Measurements from ENCODE around the gene NRP2. TPM values are rescaled to one million over a fixed set of nuclear protein-coding genes. Genes with fewer than 3 reads are reported as not detected.

Gene NRP2
- total and polyA plus RNA-seq, 7 experiments from 2014 or later: 0.35 to 23.7 (median 1.4) TPM

DNA sequence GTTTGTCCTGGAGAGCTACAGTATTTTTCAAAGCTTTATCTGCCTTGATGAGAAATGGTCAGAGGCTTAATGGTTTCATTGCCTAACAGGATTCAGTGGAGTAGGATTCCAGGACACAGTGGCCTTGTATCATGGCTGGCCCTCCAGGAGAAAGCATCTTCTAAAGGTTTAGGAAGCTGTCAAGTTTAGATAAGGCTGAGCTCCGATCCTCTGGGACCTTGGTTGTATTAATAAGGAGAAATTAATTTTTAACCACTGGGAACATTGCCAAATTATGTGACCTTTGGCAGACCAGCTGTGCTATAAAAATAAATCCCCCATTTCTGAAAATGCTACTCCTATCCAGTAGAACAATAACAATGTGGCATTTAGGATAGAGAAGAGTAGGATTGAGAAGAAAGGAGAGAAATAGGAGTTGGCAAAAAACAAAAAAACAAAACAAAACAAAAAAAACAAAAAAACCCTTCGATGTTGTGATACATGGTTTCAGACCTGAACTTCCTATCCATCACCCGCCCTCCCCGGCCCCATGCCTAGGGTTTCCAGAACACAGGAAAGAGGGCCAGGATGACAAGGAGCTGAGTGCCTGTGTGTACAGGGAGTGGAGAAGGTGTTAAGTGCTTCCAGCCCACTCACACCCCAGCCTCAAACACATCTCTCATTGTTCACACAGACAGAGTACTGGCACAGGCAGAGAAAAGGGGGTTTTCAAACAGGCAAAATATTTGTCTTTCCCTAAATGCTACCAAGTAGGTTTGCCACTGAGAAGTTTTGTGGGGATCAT, 6.3 kb downstream of the NRP2 start:
- Histone ChIP-seq H3K9me3 (ENCODE audit: control insufficient read depth in 2 of 3, low read length in 3 of 3) (no peaks in the 10 kb centered on the region), H3K4me1 (ENCODE audit: control insufficient read depth in 2 of 2, insufficient read depth in 2 of 2, low read length in 2 of 2) (no peaks in the 10 kb centered on the region), H3K4me3 (ENCODE audit: low read length) (no peak overlapping the region), H3K27ac (ENCODE audit: low read depth, low read length) (no peak overlapping the region), H3K36me3 (ENCODE audit: control insufficient read depth in 2 of 3, insufficient read depth in 3 of 3, low read length in 3 of 3) (no peaks in the 10 kb centered on the region), H3K27me3 (ENCODE audit: control insufficient read depth in 2 of 2, insufficient read depth in 2 of 2, low read length in 2 of 2) (peaks cover 0 to 9% of the 10 kb centered on the region in 2 donors)
- peaks cover 0 to 6% (median 0%) of the 10 kb centered on the region in 5 donors for H3K36me3 Mint-ChIP-seq
- CTCF ChIA-PET: no interaction called here
- intact Hi-C loops (cut with micrococcal nuclease): loop anchor here in 1 of 2 donors (2.0 kb wide), 1 partner anchor 18 kb away; no protein-coding TSS in a partner anchor
- no peak for DNase-seq
- H3K27ac Mint-ChIP-seq: no peak overlapping the region
- no peak for ATAC-seq
- no peak overlapping the region for H3K4me3 Mint-ChIP-seq
- peaks cover 42 to 66% (median 51%) of the 10 kb centered on the region in 5 donors for H3K27me3 Mint-ChIP-seq
- H3K4me1 Mint-ChIP-seq: peaks cover 5 to 32% (median 19%) of the 10 kb centered on the region in 7 donors
- POLR2A ChIA-PET: interaction anchor here (0.6 kb wide), 1 partner anchor 1460 kb away, joined by 5 read pairs; no protein-coding TSS in a partner anchor
- no peaks in the 10 kb centered on the region for H3K9me3 Mint-ChIP-seq

DNA sequence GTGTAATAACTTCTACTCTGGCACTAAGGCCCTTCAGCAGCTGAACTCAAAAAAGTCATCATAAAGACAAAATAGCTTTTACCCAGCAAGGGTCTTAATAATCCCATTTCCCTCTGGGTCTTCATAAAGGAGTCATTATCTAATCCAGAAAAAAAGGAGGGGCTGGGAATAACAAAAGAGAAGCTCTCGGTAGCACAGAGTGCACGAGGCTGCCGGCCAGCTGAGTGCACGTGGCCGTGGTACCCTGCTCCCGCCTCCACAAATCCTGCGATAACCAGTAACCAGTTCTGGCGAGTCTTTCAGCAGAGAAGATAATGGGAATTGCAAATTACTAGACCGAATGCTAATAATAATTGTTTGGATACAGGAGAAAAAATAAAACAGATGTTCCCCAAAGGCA, 7.5 kb downstream of the NRP2 start:
- no peak overlapping the region for H3K27ac Mint-ChIP-seq
- H3K4me1 Mint-ChIP-seq: peaks cover 0 to 20% (median 11%) of the 10 kb centered on the region in 7 donors
- H3K36me3 Mint-ChIP-seq: peaks cover 0 to 5% (median 0%) of the 10 kb centered on the region in 5 donors
- H3K9me3 Mint-ChIP-seq: no peaks in the 10 kb centered on the region
- Histone ChIP-seq H3K9me3 (ENCODE audit: control insufficient read depth in 2 of 3, low read length in 3 of 3) (no peaks in the 10 kb centered on the region), H3K27me3 (ENCODE audit: control insufficient read depth in 2 of 2, insufficient read depth in 2 of 2, low read length in 2 of 2) (peaks cover 0 to 9% of the 10 kb centered on the region in 2 donors), H3K4me1 (ENCODE audit: control insufficient read depth in 2 of 2, insufficient read depth in 2 of 2, low read length in 2 of 2) (no peaks in the 10 kb centered on the region), H3K36me3 (ENCODE audit: control insufficient read depth in 2 of 3, insufficient read depth in 3 of 3, low read length in 3 of 3) (no peaks in the 10 kb centered on the region), H3K27ac (ENCODE audit: low read depth, low read length) (no peak overlapping the region), H3K4me3 (ENCODE audit: low read length) (no peak overlapping the region)
- ATAC-seq (no peak), DNase-seq (no peak)
- ChIA-PET CTCF (no interaction called here), POLR2A (no interaction called here)
- H3K27me3 Mint-ChIP-seq: peaks cover 29 to 54% (median 39%) of the 10 kb centered on the region in 5 donors
- intact Hi-C loops (cut with micrococcal nuclease): loop anchor here in 1 of 2 donors (2.0 kb wide), 1 partner anchor 17 kb away; no protein-coding TSS in a partner anchor
- no peak overlapping the region for H3K4me3 Mint-ChIP-seq

DNA sequence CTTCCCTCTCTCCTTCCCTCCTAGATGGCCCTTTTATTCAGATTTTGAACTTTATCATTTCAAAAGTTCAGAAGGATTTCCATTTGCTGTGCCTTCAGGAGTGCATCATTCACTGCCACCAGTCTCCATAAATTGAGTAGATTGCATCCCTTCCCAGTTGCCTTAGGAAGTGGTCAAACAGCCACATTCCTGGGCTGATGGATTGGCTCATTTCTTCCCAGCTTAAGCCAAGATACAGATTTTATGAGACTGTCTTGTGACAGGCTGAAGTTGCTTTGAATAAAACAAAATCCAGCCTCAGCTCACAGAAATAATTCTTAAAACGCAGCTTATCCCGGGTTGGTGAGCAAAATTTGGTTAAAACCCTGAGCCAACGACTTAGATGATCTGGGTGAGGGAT, 9.8 kb downstream of the NRP2 start:
- ChIA-PET CTCF (no interaction called here), POLR2A (no interaction called here)
- ATAC-seq: no peak
- intact Hi-C loops (cut with micrococcal nuclease): no loop called here
- no peaks in the 10 kb centered on the region for H3K4me1 ChIP-seq (ENCODE audit: control insufficient read depth in 2 of 2, insufficient read depth in 2 of 2, low read length in 2 of 2)
- peaks cover 0 to 7% (median 0%) of the 10 kb centered on the region in 7 donors for H3K4me1 Mint-ChIP-seq
- H3K27ac Mint-ChIP-seq: no peak overlapping the region
- no peaks in the 10 kb centered on the region for H3K27me3 ChIP-seq (ENCODE audit: control insufficient read depth in 2 of 2, insufficient read depth in 2 of 2, low read length in 2 of 2)
- no peak overlapping the region for H3K4me3 Mint-ChIP-seq
- DNase-seq: no peak
- no peak overlapping the region for H3K27ac ChIP-seq (ENCODE audit: low read depth, low read length)
- H3K4me3 ChIP-seq (ENCODE audit: low read length): no peak overlapping the region
- no peaks in the 10 kb centered on the region for H3K9me3 ChIP-seq (ENCODE audit: control insufficient read depth in 2 of 3, low read length in 3 of 3)
- H3K9me3 Mint-ChIP-seq: peaks cover 0 to under 1% (median 0%) of the 10 kb centered on the region in 11 donors
- H3K27me3 Mint-ChIP-seq: peaks cover 14 to 33% (median 24%) of the 10 kb centered on the region in 5 donors
- no peaks in the 10 kb centered on the region for H3K36me3 ChIP-seq (ENCODE audit: control insufficient read depth in 2 of 3, insufficient read depth in 3 of 3, low read length in 3 of 3)
- H3K36me3 Mint-ChIP-seq: peaks cover 0 to 8% (median 0%) of the 10 kb centered on the region in 5 donors

- Histone ChIP-seq H3K36me3 (ENCODE audit: control insufficient read depth in 2 of 3, insufficient read depth in 3 of 3, low read length in 3 of 3) (no peaks in the 10 kb centered on the region), H3K27ac (ENCODE audit: low read depth, low read length) (no peak overlapping the region), H3K27me3 (ENCODE audit: control insufficient read depth in 2 of 2, insufficient read depth in 2 of 2, low read length in 2 of 2) (no peaks in the 10 kb centered on the region), H3K4me3 (ENCODE audit: low read length) (no peak overlapping the region), H3K9me3 (ENCODE audit: control insufficient read depth in 2 of 3, low read length in 3 of 3) (no peaks in the 10 kb centered on the region), H3K4me1 (ENCODE audit: control insufficient read depth in 2 of 2, insufficient read depth in 2 of 2, low read length in 2 of 2) (no peaks in the 10 kb centered on the region)
- peaks cover 0 to 2% (median 0%) of the 10 kb centered on the region in 11 donors for H3K9me3 Mint-ChIP-seq
- CTCF ChIA-PET: no interaction called here
- ATAC-seq (no peak), DNase-seq (no peak)
- peaks cover 0 to 7% (median 0%) of the 10 kb centered on the region in 7 donors for H3K4me1 Mint-ChIP-seq
- POLR2A ChIA-PET: no interaction called here
- no peak overlapping the region for H3K4me3 Mint-ChIP-seq
- intact Hi-C loops (cut with micrococcal nuclease): no loop called here
- H3K27me3 Mint-ChIP-seq: peaks cover 0 to 15% (median 9%) of the 10 kb centered on the region in 5 donors
- H3K27ac Mint-ChIP-seq: no peak overlapping the region
- peaks cover 0 to 17% (median 0%) of the 10 kb centered on the region in 5 donors for H3K36me3 Mint-ChIP-seq
Observed at GRCh38 chr2:205694256-205694655, 12.0 kb downstream of the NRP2 start.

DNA sequence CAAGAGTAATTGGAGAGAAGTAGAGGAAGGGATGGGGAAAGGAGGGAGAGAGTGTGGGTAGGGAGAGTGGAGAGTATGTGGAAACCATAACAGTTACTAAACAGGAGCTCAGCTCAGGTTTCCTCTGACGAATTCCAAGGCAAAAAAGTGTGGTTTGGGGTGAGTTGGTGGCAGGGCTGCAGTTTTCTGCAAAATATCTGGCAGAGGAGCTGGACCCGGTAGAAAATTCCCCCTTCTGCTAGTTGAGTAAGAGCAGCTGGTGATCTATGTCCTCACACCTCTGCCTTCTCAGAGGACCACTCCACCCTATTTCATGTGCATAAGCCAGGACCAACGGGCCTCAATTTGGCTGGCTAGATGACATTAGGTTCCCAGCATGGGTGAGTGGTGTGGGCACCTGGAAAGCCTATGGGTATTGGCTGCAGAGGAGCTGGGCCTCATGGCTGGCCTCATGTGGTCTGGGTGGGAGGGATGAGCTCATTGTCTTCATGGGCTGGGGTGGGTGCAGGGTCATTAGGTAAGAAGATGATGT, 13.2 kb downstream of the NRP2 start:
- Histone ChIP-seq H3K9me3 (ENCODE audit: control insufficient read depth in 2 of 3, low read length in 3 of 3) (no peaks in the 10 kb centered on the region), H3K4me1 (ENCODE audit: control insufficient read depth in 2 of 2, insufficient read depth in 2 of 2, low read length in 2 of 2) (no peaks in the 10 kb centered on the region), H3K27me3 (ENCODE audit: control insufficient read depth in 2 of 2, insufficient read depth in 2 of 2, low read length in 2 of 2) (no peaks in the 10 kb centered on the region), H3K36me3 (ENCODE audit: control insufficient read depth in 2 of 3, insufficient read depth in 3 of 3, low read length in 3 of 3) (no peaks in the 10 kb centered on the region), H3K27ac (ENCODE audit: low read depth, low read length) (no peak overlapping the region), H3K4me3 (ENCODE audit: low read length) (no peak overlapping the region)
- ATAC-seq (no peak), DNase-seq (no peak)
- no peak overlapping the region for H3K4me3 Mint-ChIP-seq
- ChIA-PET POLR2A (interaction anchor here (0.5 kb wide), 1 partner anchor 393 kb away, joined by 4 read pairs; no protein-coding TSS in a partner anchor), CTCF (no interaction called here)
- peaks cover 0 to 2% (median 0%) of the 10 kb centered on the region in 11 donors for H3K9me3 Mint-ChIP-seq
- peak overlapping the region in 1 of 9 donors; percentile 27 for H3K27ac Mint-ChIP-seq
- intact Hi-C loops (cut with micrococcal nuclease): no loop called here
- H3K4me1 Mint-ChIP-seq: peaks cover 0 to 18% (median 0%) of the 10 kb centered on the region in 7 donors
- H3K36me3 Mint-ChIP-seq: peaks cover 0 to 19% (median 0%) of the 10 kb centered on the region in 5 donors
- peaks cover 0 to 12% (median 3%) of the 10 kb centered on the region in 5 donors for H3K27me3 Mint-ChIP-seq

GRCh38 chr2:205696331-205696926, 14.1 kb downstream of the NRP2 start:
- no peak overlapping the region for H3K4me3 ChIP-seq (ENCODE audit: low read length)
- H3K36me3 Mint-ChIP-seq: peaks cover 0 to 19% (median 0%) of the 10 kb centered on the region in 5 donors
- H3K27ac Mint-ChIP-seq: no peak overlapping the region
- H3K27ac ChIP-seq (ENCODE audit: low read depth, low read length): no peak overlapping the region
- H3K27me3 ChIP-seq (ENCODE audit: control insufficient read depth in 2 of 2, insufficient read depth in 2 of 2, low read length in 2 of 2): no peaks in the 10 kb centered on the region
- DNase-seq: no peak
- H3K4me1 ChIP-seq (ENCODE audit: control insufficient read depth in 2 of 2, insufficient read depth in 2 of 2, low read length in 2 of 2): no peaks in the 10 kb centered on the region
- no peak overlapping the region for H3K4me3 Mint-ChIP-seq
- intact Hi-C loops (cut with micrococcal nuclease): no loop called here
- no peak for ATAC-seq
- no peaks in the 10 kb centered on the region for H3K9me3 ChIP-seq (ENCODE audit: control insufficient read depth in 2 of 3, low read length in 3 of 3)
- CTCF ChIA-PET: no interaction called here
- H3K9me3 Mint-ChIP-seq: peaks cover 0 to 2% (median 0%) of the 10 kb centered on the region in 11 donors
- no peaks in the 10 kb centered on the region for H3K36me3 ChIP-seq (ENCODE audit: control insufficient read depth in 2 of 3, insufficient read depth in 3 of 3, low read length in 3 of 3)
- POLR2A ChIA-PET: no interaction called here
- H3K27me3 Mint-ChIP-seq: peaks cover 0 to 9% (median 0%) of the 10 kb centered on the region in 5 donors
- peaks cover 0 to 21% (median 0%) of the 10 kb centered on the region in 7 donors for H3K4me1 Mint-ChIP-seq
